ENCODE results near the gene SLAIN1. TPM values are rescaled to one million over a fixed set of nuclear protein-coding genes. Genes with fewer than 3 reads are reported as not detected.

SLAIN1 gene
- polyA plus RNA-seq, 3 donors, result 0.43 to 1.4 (median 0.75) TPM

GRCh38 chr13:77752512-77753069, 55.1 kb downstream of the SLAIN1 start:
- H3K9me3 Mint-ChIP-seq, result peaks cover 0 to 2% (median 0%) of the 10 kb centered on the region in 7 donors
- TF ChIP-seq CTCF (IDR thresholded peaks at IDR 0.05), result no peak
- peaks cover 6 to 9% of the 10 kb centered on the region in 2 donors for H3K36me3 Mint-ChIP-seq

GRCh38 chr13:77760893-77761292, 63.4 kb downstream of the SLAIN1 start:
- no peak overlapping the region for H3K9ac ChIP-seq (ENCODE audit: insufficient read depth, low read length, poor library complexity, severe bottlenecking)
- Mint-ChIP-seq H3K9me3 (peaks cover 0 to 6% (median 4%) of the 10 kb centered on the region in 7 donors), H3K27ac (peak overlapping the region in 1 of 7 donors; percentile 24), H3K4me1 (no peaks in the 10 kb centered on the region), H3K27me3 (ENCODE audit: low read depth in 3 of 3) (no peaks in the 10 kb centered on the region), H3K4me3 (no peak overlapping the region), H3K36me3 (peaks cover 30 to 32% of the 10 kb centered on the region in 2 donors)
- H4K20me1 ChIP-seq (ENCODE audit: insufficient read depth, low read length), result no peaks in the 10 kb centered on the region
- 100% methylated on average over 3 of the region's 8 CpGs for WGBS (ENCODE audit: insufficient coverage)
- no peaks in the 10 kb centered on the region for H3K79me2 ChIP-seq (ENCODE audit: insufficient read depth, low read length)
- TF ChIP-seq CTCF (IDR thresholded peaks at IDR 0.05), result no peak
- DNase-seq, result no peak
- no peak overlapping the region for H3K4me3 ChIP-seq (replicated peaks in 1 of 3; ENCODE audit: low read depth in 2 of 3, low read length in 3 of 3)
- no peak overlapping the region for H3K4me2 ChIP-seq (replicated peaks; ENCODE audit: extremely low read depth, low read length, poor library complexity, severe bottlenecking)
- H3K27me3 ChIP-seq (ENCODE audit: control insufficient read depth in 2 of 2, insufficient read depth in 2 of 2, low read length in 2 of 2), result no peaks in the 10 kb centered on the region
- no peaks in the 10 kb centered on the region for H3K4me1 ChIP-seq (ENCODE audit: control insufficient read depth in 1 of 2, insufficient read depth in 2 of 2, low read length in 2 of 2)
- H3K36me3 ChIP-seq (replicated peaks in 1 of 2; ENCODE audit: control insufficient read depth in 1 of 2, insufficient read depth in 2 of 2, low read length in 2 of 2), result peaks cover 0 to 4% of the 10 kb centered on the region in 2 donors
- H3K27ac ChIP-seq (ENCODE audit: low read depth in 1 of 2, low read length in 2 of 2), result no peak overlapping the region
- no peak overlapping the region for H2AFZ ChIP-seq (ENCODE audit: insufficient read depth, low read depth, low read length, poor library complexity, severe bottlenecking)
- intact Hi-C loops (cut with micrococcal nuclease), result no loop called here
- H3K9me3 ChIP-seq (replicated peaks in 1 of 2; ENCODE audit: control insufficient read depth in 1 of 2, insufficient read depth in 1 of 2, low read length in 2 of 2), result no peaks in the 10 kb centered on the region

More at GRCh38 chr13:77752512-77753069, 55.1 kb downstream of the SLAIN1 start:
- Histone ChIP-seq H3K27ac (ENCODE audit: low read depth in 1 of 2, low read length in 2 of 2) (no peak overlapping the region), H3K9ac (ENCODE audit: insufficient read depth, low read length, poor library complexity, severe bottlenecking) (no peak overlapping the region), H3K4me3 (replicated peaks in 1 of 3; ENCODE audit: low read depth in 2 of 3, low read length in 3 of 3) (no peak overlapping the region), H3K4me2 (replicated peaks; ENCODE audit: extremely low read depth, low read length, poor library complexity, severe bottlenecking) (no peak overlapping the region), H3K36me3 (replicated peaks in 1 of 2; ENCODE audit: control insufficient read depth in 1 of 2, insufficient read depth in 2 of 2, low read length in 2 of 2) (peaks cover 0 to 6% of the 10 kb centered on the region in 2 donors), H3K4me1 (ENCODE audit: control insufficient read depth in 1 of 2, insufficient read depth in 2 of 2, low read length in 2 of 2) (no peaks in the 10 kb centered on the region), H3K9me3 (replicated peaks in 1 of 2; ENCODE audit: control insufficient read depth in 1 of 2, insufficient read depth in 1 of 2, low read length in 2 of 2) (no peaks in the 10 kb centered on the region), H3K79me2 (ENCODE audit: insufficient read depth, low read length) (no peaks in the 10 kb centered on the region), H4K20me1 (ENCODE audit: insufficient read depth, low read length) (no peaks in the 10 kb centered on the region), H3K27me3 (ENCODE audit: control insufficient read depth in 2 of 2, insufficient read depth in 2 of 2, low read length in 2 of 2) (no peaks in the 10 kb centered on the region), H2AFZ (ENCODE audit: insufficient read depth, low read depth, low read length, poor library complexity, severe bottlenecking) (no peak overlapping the region)
- no peak for DNase-seq
- 100% methylated on average over 4 of the region's 5 CpGs for WGBS (ENCODE audit: insufficient coverage)
- peaks cover 0 to 1% (median 0%) of the 10 kb centered on the region in 3 donors for H3K27me3 Mint-ChIP-seq (ENCODE audit: low read depth in 3 of 3)
- peak overlapping the region in 1 of 7 donors; percentile 59 for H3K27ac Mint-ChIP-seq
- peaks cover 4% of the 10 kb centered on the region for H3K4me1 Mint-ChIP-seq
- no peak overlapping the region for H3K4me3 Mint-ChIP-seq
- intact Hi-C loops (cut with micrococcal nuclease), result no loop called here

Data from CD14-positive monocyte (primary cell).